Immature natural killer cell (primary cell): ENCODE measurements around the gene ZFYVE27. TPM values are rescaled to one million over a fixed set of nuclear protein-coding genes. Genes with fewer than 3 reads are reported as not detected.

ENCODE experiments used
- DNase-seq, 3 donors: peaks; one replicate each; pipeline ENCODE4 v3.0.0; 2022; ENCODE audit warnings: mixed read lengths in 1 of 3
- H3K27ac Mint-ChIP-seq, 6 donors: one replicate each; pipeline ENCODE4 v1.8.0; 2020; ENCODE audit warnings: mixed read lengths in 6 of 6, mild to moderate bottlenecking in 5 of 6, inconsistent platforms in 4 of 6, moderate library complexity in 3 of 6
- H3K27me3 Mint-ChIP-seq, 3 donors: one replicate each; pipeline ENCODE4 v1.8.0; 2020 to 2021; ENCODE audit warnings: low read depth in 3 of 3, mild to moderate bottlenecking in 3 of 3, mixed read lengths in 3 of 3, moderate library complexity in 3 of 3, inconsistent platforms in 1 of 3
- H3K36me3 Mint-ChIP-seq, 3 donors: one replicate each; pipeline ENCODE4 v1.8.0; 2020; ENCODE audit warnings: mixed read lengths in 3 of 3, inconsistent platforms in 2 of 3, mild to moderate bottlenecking in 2 of 3
- H3K4me1 Mint-ChIP-seq, 2 donors: one replicate each; pipeline ENCODE4 v1.8.0; 2020; ENCODE audit warnings: inconsistent platforms in 2 of 2, mild to moderate bottlenecking in 2 of 2, mixed read lengths in 2 of 2, moderate library complexity in 1 of 2
- H3K4me3 Mint-ChIP-seq, 5 donors: one replicate each; pipeline ENCODE4 v1.8.0; 2020; ENCODE audit warnings: mild to moderate bottlenecking in 5 of 5, mixed read lengths in 5 of 5, inconsistent platforms in 3 of 5, moderate library complexity in 3 of 5
- H3K9me3 Mint-ChIP-seq, 6 donors: one replicate each; pipeline ENCODE4 v1.8.0; 2020; ENCODE audit warnings: mild to moderate bottlenecking in 6 of 6, mixed read lengths in 6 of 6, inconsistent platforms in 4 of 6, moderate library complexity in 3 of 6
- polyA plus RNA-seq, 3 donors: library from polyadenylated mRNA; unstranded; fragments of 300-500 nt; fragmentation: Illumina TruSeq; gene quantifications; one replicate each; pipeline ENCODE4 v1.2.3, GENCODE V29; 2021

ZFYVE27 gene
- polyA plus RNA-seq, 3 donors from 2014 or later: 20.0 to 31.8 (median 26.1) TPM

DNA sequence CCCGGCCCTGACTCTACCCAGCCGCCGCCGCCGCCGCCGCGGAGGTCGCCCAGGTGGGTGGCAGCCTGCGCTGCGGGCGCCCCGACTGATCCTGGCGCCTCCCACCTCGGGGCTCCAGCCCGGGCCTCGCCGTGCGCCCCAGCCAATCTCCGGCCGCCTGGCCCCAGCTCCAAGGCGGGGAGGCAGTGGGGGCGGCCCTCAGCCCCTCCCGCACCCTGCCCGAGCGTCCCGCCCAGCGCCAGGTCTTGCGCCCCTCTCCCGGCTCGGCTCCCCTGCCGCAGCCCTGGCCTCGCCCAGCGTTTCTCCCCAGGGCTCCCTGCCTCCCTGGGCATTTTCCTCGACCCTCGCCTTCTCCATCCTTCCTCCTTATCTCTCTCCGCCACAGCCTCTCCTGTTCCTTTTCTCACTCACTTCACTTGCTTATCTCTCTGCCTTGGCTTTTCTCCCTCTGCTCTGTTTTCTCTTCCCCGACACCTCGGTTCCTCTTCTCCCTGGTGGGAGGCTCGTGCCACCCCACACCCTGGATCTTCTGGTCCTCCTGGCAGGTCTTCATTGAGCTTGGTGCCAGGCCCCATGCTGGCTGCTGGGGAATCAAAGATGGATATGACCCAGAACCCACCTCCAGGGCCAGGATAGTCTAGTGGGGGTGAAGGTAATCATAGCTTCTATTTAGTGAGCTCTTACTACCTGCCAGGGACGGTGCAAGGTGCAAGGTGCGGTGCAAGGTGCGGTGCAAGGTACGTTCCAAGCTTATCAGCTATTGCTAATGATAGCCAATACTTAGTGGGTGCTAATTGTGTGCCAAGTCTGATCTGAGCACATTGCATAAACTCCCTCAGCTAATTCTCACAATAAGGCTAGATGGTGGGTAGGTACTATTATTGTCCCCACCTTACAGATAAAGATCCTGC lies 35.2 kb downstream of the ZFYVE27 start, which contains the start of gene SFRP5:
SFRP5 (minus strand) TSS at position 87 of the 911 bp plus-strand sequence. CDS start 166 bp downstream, outside the sequence.
- Mint-ChIP-seq H3K9me3 (no peaks in the 10 kb centered on the region), H3K4me3 (peak within 1 kb of the TSS in 2 of 5 donors; percentile 5 to 58), H3K36me3 (peaks cover 3 to 10% (median 8%) of the 10 kb centered on the region in 3 donors), H3K27ac (no peak within 1 kb of the TSS), H3K4me1 (peaks cover 5 to 6% of the 10 kb centered on the region in 2 donors), H3K27me3 (peaks cover 8 to 20% (median 8%) of the 10 kb centered on the region in 3 donors)
- DNase-seq: no peak

DNA sequence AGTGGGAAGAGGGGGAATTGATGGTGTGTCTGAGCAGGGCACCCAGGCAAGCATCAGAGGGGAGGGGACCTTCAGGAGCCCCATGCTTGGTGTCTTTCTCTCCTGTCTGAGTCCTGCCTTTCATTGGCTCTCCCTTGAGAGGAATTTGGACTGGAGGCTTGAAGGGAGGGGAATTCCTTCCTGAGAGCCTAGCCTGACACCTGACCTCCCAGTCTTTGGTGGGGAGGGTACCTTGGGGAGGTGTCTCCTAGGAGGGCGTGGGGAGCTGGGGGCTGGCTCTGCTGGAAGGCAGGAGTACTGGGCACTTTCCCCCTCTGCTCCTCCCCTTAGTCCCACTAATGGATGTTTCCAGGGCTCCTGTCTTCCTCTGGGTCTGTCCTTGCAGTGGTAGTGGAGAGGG lies 36.2 kb downstream of the ZFYVE27 start:
- peaks cover 2 to 10% (median 3%) of the 10 kb centered on the region in 3 donors for H3K36me3 Mint-ChIP-seq
- H3K4me3 Mint-ChIP-seq: no peak overlapping the region
- peaks cover 5 to 6% of the 10 kb centered on the region in 2 donors for H3K4me1 Mint-ChIP-seq
- no peak for DNase-seq
- no peak overlapping the region for H3K27ac Mint-ChIP-seq
- H3K9me3 Mint-ChIP-seq: no peaks in the 10 kb centered on the region
- peaks cover 8 to 22% (median 8%) of the 10 kb centered on the region in 3 donors for H3K27me3 Mint-ChIP-seq

DNA sequence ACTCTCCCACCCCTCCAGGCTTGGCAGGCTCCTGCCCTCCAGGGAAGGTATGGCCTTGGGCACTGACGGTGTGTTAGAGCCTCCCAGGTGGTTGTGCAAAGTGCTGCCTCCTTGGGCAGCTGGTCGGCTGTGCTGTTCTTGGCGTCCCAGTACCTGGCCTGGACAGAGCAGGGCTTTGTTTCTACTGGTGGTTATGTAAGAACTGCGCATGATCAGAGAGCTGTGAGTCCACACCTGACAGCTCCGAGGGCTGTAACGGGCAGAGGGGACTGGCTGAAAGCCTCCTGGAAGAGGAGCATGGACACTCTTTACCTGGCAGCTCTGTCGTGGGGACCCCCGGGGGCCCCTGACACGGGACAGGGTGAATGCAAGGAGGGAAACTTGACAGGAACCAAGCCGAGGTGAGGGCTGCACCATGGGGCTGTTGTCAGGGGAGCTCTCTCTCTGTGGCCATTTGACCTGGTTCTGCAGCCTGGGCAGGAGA lies 37.9 kb downstream of the ZFYVE27 start:
- DNase-seq: no peak
- H3K9me3 Mint-ChIP-seq: no peaks in the 10 kb centered on the region

DNA sequence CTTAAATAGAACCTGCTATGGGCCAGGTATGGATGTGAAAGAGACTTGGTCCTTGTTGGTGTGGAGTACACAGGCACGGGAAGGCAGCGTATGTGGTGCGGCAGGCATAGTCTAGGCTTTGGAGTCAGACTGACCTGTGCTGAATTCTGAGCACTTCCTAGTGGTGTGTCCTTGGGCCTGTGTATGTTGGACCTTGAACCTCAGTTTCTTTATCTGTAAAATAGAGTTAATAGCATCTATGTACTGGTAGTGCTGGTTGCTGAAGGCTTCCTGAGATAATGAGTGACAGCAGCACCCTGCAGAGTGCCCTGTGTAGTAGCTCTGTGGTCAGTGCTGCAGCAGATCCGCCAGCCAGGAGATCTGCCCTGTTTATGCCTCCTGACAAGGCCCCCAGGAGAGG lies 40.2 kb downstream of the ZFYVE27 start:
- Mint-ChIP-seq H3K4me1 (peaks cover 2 to 3% of the 10 kb centered on the region in 2 donors), H3K36me3 (peaks cover 0 to 5% (median 0%) of the 10 kb centered on the region in 3 donors), H3K4me3 (no peak overlapping the region), H3K9me3 (no peaks in the 10 kb centered on the region), H3K27ac (no peak overlapping the region), H3K27me3 (peaks cover 0 to 10% (median 6%) of the 10 kb centered on the region in 3 donors)
- DNase-seq: no peak

More for the DNA sequence above, 37.9 kb downstream of the ZFYVE27 start:
- Mint-ChIP-seq H3K4me1 (peaks cover 5 to 6% of the 10 kb centered on the region in 2 donors), H3K27ac (no peak overlapping the region), H3K36me3 (peaks cover 0 to 7% (median 0%) of the 10 kb centered on the region in 3 donors), H3K27me3 (peaks cover 4 to 16% (median 8%) of the 10 kb centered on the region in 3 donors), H3K4me3 (no peak overlapping the region)

DNA sequence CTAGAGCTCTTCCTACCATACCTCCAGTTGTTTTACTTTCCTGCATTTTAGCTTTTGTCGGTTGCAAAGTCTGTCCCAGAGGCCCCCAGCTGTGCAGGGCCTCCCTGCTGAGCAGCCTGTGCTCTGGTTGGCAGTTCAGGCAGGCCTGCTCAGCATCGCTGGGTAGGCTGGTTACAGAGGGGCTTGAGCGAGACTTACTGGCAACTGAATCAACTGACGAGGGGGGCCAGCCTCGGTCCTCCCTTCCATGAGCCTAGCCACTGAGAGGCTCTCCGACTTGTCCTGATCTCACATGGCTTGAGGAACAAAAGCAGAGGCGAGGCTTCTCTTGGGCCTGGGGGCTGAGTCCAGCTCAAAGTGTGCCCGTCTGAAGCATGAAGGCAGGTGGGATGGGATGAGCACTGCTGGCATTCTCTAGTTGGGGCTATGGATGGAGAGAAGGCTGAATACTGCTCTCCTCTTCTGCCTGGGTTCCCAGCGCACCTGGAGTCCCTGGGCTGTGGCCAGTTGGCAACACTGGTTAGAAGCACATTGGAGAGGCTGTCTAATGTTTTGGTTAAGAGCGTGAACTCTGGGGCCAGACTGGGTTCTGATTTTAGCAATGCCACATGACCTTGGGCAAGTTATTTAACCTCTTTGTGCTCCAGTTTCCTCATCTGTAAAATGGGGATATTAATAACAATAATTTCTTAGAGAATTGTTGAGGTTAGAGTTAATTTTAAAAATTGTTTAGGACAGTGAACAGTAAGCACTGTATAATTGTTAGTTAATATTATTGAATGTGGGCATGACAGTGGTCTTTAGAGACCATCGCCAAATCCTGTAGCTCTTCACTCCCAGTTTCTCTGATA lies 41.7 kb downstream of the ZFYVE27 start:
- Mint-ChIP-seq H3K9me3 (no peaks in the 10 kb centered on the region), H3K27me3 (peaks cover 0 to 4% (median 0%) of the 10 kb centered on the region in 3 donors), H3K4me3 (no peak overlapping the region), H3K27ac (no peak overlapping the region), H3K4me1 (no peaks in the 10 kb centered on the region), H3K36me3 (no peaks in the 10 kb centered on the region)
- DNase-seq: no peak

DNA sequence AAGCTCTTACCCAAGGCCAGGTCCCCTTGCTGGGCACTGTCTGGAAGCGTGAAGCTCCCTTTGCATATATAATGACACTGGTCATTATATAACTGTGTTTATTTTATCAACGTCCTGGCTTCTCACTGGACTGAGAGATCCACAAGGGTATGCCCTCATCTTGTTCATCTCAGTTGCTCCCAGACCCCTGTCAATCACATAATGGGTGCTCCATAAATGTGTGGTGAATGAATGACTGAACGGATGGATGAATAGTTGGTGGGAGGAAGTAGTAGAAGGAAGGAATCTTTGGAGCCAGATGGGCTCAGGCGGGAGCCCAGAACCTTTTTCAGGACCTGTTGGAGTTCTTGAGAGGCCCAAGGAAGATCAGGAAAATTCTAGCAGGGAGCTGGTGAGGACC lies 42.6 kb downstream of the ZFYVE27 start:
- no peak for DNase-seq
- H3K27ac Mint-ChIP-seq: no peak overlapping the region
- no peaks in the 10 kb centered on the region for H3K36me3 Mint-ChIP-seq
- peaks cover 0 to 4% (median 0%) of the 10 kb centered on the region in 3 donors for H3K27me3 Mint-ChIP-seq
- H3K4me1 Mint-ChIP-seq: no peaks in the 10 kb centered on the region
- H3K9me3 Mint-ChIP-seq: no peaks in the 10 kb centered on the region
- no peak overlapping the region for H3K4me3 Mint-ChIP-seq

DNA sequence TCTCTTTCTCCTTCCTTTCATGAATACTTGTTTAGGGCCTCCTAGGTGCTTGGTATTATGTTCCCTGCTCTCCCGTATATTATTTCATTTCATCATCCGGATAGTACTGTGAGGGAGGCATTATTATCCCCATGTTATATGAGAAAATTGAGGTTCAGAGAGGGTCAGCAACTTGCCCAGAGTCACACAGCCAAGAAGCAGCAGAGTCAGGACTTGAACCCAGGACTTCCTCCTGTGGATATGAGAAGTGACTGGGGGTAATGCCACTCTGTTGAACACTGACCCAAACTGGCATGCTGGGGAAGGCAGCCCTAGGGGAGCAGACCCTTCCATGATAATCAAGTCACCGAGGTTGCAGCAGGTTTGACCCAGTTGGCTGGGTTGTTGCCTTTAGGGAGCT lies 43.0 kb downstream of the ZFYVE27 start:
- no peaks in the 10 kb centered on the region for H3K36me3 Mint-ChIP-seq
- no peak for DNase-seq
- no peaks in the 10 kb centered on the region for H3K4me1 Mint-ChIP-seq
- no peaks in the 10 kb centered on the region for H3K9me3 Mint-ChIP-seq
- peak overlapping the region in 1 of 6 donors; percentile 53 for H3K27ac Mint-ChIP-seq
- peaks cover 0 to 4% (median 0%) of the 10 kb centered on the region in 3 donors for H3K27me3 Mint-ChIP-seq
- H3K4me3 Mint-ChIP-seq: no peak overlapping the region

DNA sequence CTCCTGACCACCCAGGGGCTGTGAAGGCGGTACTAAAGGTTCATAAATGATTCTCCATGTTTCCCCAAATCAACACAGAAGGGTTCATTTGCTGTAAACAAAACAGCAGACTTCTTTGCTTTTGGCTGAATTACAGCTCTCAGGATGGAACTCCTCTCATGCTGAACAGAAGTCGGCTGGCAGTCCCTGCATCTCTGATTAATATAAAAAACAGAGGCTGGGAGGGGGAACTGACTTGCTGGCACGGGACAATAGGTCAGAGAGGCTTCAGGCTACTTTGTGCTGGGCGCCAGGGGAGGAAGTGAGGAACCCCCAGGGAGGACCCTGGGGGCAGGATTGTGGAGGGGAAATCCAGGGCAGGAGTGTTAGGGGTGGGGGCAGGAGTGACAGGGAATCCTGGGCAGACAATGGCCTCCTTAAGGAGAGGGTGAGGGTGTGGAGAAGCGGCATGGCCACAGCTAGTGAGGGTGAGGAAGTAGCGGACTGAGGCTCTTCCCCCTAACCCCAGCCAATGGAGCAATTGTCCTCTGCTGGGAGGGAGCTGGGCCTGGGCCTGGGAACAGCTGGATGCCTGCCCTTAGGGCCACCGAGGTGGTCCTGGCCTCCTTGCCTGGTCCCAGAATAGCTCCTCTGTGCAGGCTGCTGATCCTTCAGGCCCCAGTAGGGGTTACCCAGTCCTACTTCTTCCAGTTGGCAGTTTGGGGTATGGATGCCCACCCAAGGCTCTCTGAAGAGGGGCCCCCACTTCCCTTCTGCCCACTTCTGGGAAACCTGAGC lies 44.1 kb downstream of the ZFYVE27 start:
- DNase-seq: no peak
- H3K36me3 Mint-ChIP-seq: no peaks in the 10 kb centered on the region
- no peak overlapping the region for H3K27ac Mint-ChIP-seq
- no peaks in the 10 kb centered on the region for H3K9me3 Mint-ChIP-seq
- peaks cover 0 to 4% (median 0%) of the 10 kb centered on the region in 3 donors for H3K27me3 Mint-ChIP-seq
- no peak overlapping the region for H3K4me3 Mint-ChIP-seq
- no peaks in the 10 kb centered on the region for H3K4me1 Mint-ChIP-seq

DNA sequence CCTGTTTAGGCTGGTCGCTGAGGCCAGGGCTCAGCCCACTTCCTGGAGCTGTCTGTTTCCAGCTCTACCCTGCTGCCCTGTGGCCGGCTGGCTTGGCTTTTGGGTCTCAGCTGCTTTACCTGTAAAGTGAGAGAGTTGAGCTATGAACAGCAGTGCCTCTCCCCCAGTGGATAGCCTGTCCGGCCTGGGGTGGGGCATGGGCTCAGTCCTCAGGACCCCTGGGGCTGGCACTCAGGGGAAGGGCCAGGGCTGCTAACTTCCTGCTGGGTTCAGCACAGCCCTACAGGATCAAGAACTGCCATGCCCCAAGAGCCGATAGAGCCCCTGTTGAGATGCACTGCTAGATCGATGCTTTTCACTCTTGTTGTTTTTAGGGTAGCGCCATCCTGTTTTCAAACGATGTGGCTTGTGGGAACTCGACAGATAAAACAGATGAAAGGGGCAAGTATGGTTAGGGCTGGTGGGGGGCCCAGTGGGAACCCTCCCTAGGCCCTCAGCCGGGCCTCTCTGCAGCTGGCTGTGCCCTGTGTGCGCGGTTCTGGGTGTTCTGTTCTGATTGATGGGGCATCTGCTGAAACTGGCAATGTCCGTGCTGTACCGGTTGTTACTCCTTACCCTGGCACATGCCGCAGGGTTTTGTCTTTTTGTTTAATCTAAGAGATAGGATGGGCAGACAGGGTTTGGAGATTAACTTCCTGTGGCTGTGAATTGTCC lies 44.8 kb downstream of the ZFYVE27 start:
- H3K27me3 Mint-ChIP-seq: peaks cover 0 to 4% (median 0%) of the 10 kb centered on the region in 3 donors
- H3K4me1 Mint-ChIP-seq: no peaks in the 10 kb centered on the region
- H3K4me3 Mint-ChIP-seq: no peak overlapping the region
- H3K9me3 Mint-ChIP-seq: no peaks in the 10 kb centered on the region
- DNase-seq: no peak
- no peaks in the 10 kb centered on the region for H3K36me3 Mint-ChIP-seq
- no peak overlapping the region for H3K27ac Mint-ChIP-seq

DNA sequence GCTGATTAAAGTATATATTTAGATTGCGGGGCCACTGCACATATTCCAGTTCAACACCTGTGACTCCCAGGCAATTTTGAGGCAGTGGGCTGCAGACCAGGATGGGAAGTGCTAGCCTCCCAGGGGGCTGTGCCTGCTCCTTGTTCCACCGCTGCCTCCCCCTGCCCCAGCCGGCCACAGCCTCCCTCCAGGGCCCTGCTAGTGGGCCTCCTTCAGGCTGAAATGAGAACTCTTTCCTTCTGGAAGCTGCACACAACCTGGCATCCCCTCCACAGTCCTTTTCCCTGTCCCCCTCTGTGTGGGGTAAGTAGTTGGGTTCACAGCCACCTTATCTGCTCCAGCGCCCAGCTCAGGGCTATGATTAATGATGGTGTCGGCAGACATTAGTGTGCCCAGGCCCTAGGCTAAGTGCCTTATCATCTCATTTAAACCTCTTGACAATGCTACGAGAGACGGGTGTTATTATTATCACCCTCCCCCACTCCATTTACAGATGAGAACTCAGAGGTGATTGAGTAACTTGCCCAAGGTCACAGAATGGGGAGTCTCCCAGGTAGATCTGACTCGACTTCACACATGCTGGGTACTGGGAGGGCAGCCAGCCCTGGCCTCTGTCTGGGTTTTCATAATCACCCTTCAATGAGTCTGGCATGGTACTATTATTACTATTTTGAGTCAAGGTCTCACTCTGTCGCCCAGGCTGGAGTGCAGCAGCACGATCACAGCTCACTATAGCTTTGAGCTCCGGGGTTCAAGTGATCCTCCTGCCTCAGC lies 45.7 kb downstream of the ZFYVE27 start:
- DNase-seq: no peak

DNA sequence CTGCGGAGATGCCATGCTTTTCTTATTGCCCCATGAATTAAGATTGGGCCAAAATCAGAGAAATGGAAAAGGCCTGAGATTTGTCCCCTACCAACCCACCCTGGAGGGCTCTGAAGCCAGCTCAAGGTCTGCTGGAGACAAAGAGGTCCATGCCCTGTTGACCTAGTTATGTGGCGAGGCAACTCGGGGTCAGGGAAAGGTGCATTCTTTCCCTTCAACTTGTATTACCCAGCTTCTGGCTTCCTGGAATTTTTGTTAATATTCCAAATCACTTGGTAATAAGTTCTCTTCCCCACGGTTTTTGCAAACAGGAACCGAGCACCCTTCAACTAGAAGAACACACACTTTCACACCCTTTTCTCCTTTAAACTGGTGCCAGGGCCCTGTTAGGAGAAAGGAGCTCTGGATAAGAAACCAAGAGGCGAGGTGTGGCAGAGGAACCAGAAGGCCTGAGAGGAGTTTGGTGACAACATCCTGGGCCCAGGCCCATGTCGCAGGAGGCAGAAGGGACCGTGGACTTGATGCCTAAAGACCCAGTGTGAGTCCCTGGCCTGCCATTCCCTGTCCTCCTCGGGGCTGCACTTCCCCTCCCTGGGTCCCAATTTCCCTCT lies 47.4 kb downstream of the ZFYVE27 start:
- H3K4me3 Mint-ChIP-seq: no peak overlapping the region
- H3K36me3 Mint-ChIP-seq: no peaks in the 10 kb centered on the region
- no peaks in the 10 kb centered on the region for H3K4me1 Mint-ChIP-seq
- DNase-seq: no peak
- no peaks in the 10 kb centered on the region for H3K9me3 Mint-ChIP-seq
- H3K27ac Mint-ChIP-seq: no peak overlapping the region
- H3K27me3 Mint-ChIP-seq: peaks cover 0 to 4% (median 0%) of the 10 kb centered on the region in 3 donors

More for the DNA sequence above, 45.7 kb downstream of the ZFYVE27 start:
- H3K36me3 Mint-ChIP-seq: no peaks in the 10 kb centered on the region
- no peaks in the 10 kb centered on the region for H3K4me1 Mint-ChIP-seq
- no peaks in the 10 kb centered on the region for H3K27me3 Mint-ChIP-seq
- no peak overlapping the region for H3K4me3 Mint-ChIP-seq
- no peaks in the 10 kb centered on the region for H3K9me3 Mint-ChIP-seq
- peak overlapping the region in 1 of 6 donors; percentile 56 for H3K27ac Mint-ChIP-seq

DNA sequence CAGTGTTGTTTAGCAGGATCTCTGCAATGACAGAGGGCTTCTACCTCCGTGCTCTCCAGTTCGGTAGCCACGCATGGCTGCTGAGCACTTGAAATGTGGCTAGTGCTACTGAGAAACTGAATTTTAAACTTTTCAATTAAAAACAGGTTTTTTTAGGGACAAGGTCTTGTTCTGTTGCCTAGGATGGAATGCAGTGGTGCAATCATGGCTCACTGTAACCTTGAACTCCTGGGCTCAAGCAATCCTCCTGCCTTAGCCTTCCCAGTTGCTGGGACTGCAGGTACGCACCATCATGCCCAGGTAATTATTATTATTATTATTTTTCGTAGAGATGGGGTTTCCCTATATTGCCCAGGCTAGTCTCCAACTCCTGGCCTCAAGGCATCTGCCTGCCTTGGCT lies 48.3 kb downstream of the ZFYVE27 start:
- H3K36me3 Mint-ChIP-seq: no peaks in the 10 kb centered on the region
- DNase-seq: no peak
- H3K4me3 Mint-ChIP-seq: no peak overlapping the region
- H3K27ac Mint-ChIP-seq: no peak overlapping the region
- H3K4me1 Mint-ChIP-seq: no peaks in the 10 kb centered on the region
- peaks cover 0 to 5% (median 4%) of the 10 kb centered on the region in 3 donors for H3K27me3 Mint-ChIP-seq
- no peaks in the 10 kb centered on the region for H3K9me3 Mint-ChIP-seq
